DMS153 treated with DMSO at 0.1 percent for 48 hours (cell line): ENCODE data around the gene SMOC1.

Experiments used
- DNase-seq: peaks from one replicate; lab custom pipeline; 2025; ENCODE audit not compliant: unreplicated experiment; lab: John Stamatoyannopoulos, UW

SMOC1 gene

GRCh38 chr14:70033116-70033515 is 153.9 kb downstream of the SMOC1 start:
- no peak for DNase-seq

DNA sequence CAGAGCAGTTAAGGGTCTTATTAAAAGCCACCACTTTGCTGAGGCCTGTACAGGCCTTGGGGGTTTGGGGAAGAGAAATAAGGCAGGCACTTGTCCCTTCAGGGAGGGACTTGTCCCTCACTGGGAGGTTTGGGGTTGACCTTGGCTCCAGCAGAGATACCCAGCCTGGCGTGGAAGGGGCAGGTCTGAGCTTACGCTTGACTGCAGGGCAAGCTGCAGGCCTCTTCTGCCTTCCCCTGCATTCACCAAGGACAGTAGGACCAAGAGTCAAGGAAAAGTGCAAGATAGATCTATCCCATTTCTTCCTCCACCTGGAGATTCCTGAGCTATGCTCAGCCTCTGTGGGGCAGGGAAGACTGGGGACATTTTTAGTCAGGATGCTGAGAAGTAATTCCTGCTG is 154.3 kb downstream of the SMOC1 start:
- DNase-seq: no peak

DNA sequence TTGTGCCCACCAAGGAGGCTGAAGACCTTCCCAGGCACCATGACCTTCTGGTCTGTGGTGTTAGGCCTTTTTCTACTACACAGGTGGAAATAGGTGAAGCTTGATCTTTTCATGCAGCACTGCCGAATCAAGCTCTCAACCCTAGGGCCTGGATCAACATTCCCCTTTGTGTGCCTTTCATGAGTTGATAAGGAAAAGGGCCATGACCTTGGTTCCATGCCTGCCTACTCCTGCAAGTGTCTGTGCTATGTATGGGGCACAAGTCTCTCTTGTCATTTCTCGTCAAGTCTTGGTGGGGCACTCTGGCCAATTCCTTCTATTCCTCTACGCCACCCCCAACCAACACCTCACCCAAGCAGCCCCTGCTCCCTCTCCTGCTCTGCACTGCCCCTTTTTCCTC is 155.0 kb downstream of the SMOC1 start:
- no peak for DNase-seq

DNA sequence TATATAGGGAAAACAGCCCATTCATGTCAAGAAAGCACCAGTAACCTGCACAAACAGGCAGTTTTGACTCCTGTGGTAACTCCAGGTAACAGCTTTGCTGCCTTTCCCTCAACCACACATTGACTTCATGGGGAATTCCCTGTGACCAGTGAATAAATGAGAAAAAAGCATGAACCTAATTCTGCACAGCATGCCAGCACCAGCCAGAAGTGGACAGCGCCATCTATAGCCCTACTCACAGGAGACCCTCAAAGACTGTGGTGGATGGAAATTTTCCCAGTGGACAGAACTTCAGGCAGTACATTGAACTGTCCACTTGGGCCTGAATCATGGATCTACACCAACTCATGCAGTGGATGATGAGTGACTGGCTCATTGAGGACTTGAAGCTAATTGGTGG is 157.4 kb downstream of the SMOC1 start:
- DNase-seq: no peak

- no peak for DNase-seq
Measured at GRCh38 chr14:70043001-70043400, 163.8 kb downstream of the SMOC1 start.

- no peak for DNase-seq
Measured at GRCh38 chr14:70045310-70045709, 166.1 kb downstream of the SMOC1 start.

GRCh38 chr14:70045844-70046535 is 166.8 kb downstream of the SMOC1 start:
- DNase-seq: peak; percentile 74

- DNase-seq: no peak
Measured at GRCh38 chr14:70047598-70048312, 168.5 kb downstream of the SMOC1 start.

GRCh38 chr14:70048313-70048654 is 169.1 kb downstream of the SMOC1 start:
- DNase-seq: no peak

DNA sequence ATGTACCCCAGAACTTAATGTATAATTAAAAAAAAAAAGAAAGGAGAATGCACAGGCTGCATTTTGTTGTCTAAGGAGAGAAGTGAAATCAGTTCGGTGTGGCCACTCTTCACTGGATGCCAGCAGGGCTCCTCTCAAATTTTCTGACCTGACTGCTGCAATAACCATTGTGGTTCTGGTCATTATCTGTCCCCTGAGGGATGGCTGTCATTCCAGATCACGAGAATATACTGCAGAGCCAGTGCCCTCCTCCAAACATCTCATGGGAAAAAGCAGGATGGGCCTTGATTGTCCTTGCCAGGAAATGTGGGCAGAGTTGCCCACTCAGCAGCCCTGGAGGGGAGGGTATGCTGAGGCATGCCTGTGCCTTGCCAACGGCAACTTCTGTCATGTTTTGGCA is 170.4 kb downstream of the SMOC1 start:
- DNase-seq: no peak

- DNase-seq: no peak
Measured at GRCh38 chr14:70050136-70050535, 170.9 kb downstream of the SMOC1 start.

- DNase-seq: no peak
Measured at GRCh38 chr14:70052990-70053389, 173.8 kb downstream of the SMOC1 start.

DNA sequence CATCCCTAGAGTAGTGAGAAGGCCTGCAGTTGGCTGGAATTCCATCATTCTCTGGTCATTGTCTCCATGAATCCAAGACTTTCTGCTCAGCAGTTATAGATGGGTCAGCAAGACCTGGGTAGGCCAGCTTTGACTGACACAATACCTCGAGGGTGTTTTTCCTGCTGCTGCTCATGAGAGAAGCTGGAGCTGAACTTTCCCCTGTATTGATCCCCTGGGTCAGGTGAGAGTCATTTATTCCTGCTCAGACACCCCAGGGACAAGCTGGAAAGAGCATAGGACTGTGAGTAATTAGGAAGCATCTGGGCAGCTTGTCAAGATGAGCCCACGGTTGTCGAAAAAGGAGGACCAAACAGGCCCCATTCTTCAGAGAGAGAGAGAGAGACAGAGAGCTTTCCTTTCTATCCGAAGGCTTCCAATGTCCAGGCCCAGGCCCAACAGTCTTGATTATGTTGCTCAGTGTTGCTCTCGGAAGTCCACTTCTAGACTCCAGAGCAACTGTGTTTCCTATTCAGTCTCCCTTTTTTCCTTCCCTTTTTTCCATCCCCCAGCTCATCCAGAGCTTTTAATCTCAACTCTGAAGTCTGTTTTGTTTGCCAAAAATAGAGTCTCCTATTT is 178.4 kb downstream of the SMOC1 start:
- no peak for DNase-seq

- no peak for DNase-seq
Measured at GRCh38 chr14:70059545-70059944, 180.3 kb downstream of the SMOC1 start.

GRCh38 chr14:70061108-70061507 is 181.9 kb downstream of the SMOC1 start:
- DNase-seq: no peak

DNA sequence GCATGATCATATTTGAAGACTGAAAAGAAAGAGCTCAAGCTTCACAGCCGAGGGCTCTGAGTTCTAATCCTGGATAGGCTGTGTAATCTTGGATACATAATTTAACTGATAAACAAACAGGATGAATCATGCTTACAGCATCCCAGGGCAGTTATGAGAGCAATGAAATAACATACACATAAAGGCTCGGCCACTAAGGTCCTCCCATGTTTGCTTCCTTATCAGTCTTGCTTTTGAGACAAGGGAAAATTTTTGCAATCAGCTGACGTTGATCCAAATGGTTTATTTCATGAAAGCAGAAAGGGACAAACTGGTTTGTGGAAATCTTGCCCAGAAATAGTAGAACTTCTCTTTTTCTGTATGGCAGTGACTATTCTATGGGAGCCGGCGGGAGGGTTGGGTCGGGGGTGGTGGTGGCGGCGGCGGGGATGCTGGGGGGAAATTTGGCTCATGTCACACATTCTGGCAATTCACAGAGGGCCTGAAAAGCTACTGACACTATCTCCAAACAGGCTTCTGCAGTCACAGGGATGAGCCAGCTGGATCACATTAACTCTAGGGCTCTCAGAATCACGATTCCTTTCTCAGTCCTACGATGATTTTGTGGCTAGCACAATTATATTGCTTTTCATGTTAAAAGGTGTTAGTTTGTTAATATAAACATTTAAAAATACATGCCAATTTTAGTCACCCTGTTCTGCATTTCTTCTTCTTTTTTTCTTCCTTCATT is 185.1 kb downstream of the SMOC1 start:
- no peak for DNase-seq

DNA sequence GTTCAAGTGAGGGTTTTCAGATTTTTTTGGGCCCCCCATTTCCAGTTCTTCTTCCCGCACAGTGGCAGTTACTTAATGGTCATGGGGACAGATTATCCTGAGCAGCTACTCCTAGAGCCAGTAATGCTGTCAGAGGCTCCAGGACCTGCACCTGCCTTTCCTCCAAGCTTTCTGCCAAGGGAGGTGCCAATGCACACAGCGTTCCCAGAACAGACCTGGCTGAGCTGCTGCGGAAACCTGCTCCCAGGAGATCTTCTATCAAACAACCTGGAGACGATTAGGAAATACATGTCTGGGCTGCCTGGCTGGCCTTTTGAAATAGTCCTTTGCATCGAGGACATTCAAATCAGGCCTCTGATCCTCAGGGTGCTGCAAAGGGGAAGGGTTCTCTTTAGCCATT is 188.6 kb downstream of the SMOC1 start:
- DNase-seq: no peak

GRCh38 chr14:70069186-70069585 is 190.0 kb downstream of the SMOC1 start:
- no peak for DNase-seq

GRCh38 chr14:70073924-70074566 is 194.8 kb downstream of the SMOC1 start:
- peak; percentile 64 for DNase-seq

- no peak for DNase-seq
Measured at GRCh38 chr14:70077005-70077404, 197.8 kb downstream of the SMOC1 start.

DNA sequence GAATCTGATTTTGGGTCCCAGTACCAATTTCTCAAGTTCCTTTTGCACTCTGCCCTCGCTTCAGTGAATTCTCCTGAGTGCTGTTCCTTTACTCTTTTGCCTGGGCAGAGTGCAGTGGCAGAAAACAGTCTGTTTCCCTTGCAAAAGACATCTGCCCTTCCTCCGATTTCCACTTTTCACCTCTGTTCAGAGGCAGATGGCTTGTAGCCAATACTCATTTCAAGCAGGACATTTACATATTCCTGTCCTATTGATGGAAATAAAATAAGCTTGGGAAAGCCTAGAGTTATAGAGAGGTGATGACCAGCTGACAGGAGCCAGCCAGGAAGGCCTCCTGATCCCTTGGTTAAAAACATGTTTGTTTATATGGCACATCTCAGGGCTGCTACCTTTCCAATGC is 198.5 kb downstream of the SMOC1 start:
- no peak for DNase-seq
